HT1080 (cell line): ENCODE data around the gene RAB3C. TPM values are rescaled to one million over a fixed set of nuclear protein-coding genes. Genes with fewer than 3 reads are reported as not detected.

Experiments
- DNase-seq: peaks from one replicate; pipeline ENCODE4 v3.0.0-alpha.2; 2015; ENCODE audit warnings: low read depth
- total RNA-seq: library from RNA; depleted of rRNA; stranded (reverse); fragments of >200 nt; shearing (Covaris generic); gene quantifications from 2 replicates; pipeline ENCODE4 v1.2.3, GENCODE V29; 2014

RAB3C gene
- total RNA-seq, 1 experiment from 2014 or later: not detected

GRCh38 chr5:58825441-58825840 lies 242.6 kb downstream of the RAB3C start:
- no peak for DNase-seq

GRCh38 chr5:58825899-58826298 lies 243.0 kb downstream of the RAB3C start:
- no peak for DNase-seq

DNA sequence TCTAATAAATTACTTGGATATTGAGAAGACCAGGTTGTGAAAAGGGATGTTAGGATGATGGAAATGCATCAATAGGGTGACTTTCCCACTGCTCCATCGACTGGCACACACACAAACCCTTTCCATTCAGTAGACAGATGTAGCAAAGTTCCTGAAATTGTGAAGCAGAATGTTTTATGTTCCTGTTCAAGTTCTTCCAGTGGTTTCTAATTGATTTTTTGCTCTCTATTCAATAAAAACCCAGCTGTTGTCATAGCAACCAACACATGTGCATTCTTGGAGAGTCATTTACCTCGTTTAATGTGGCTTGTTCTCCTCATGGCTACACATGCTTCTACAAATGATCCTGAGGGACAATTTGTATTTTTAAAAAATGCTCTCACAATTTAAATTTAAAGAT lies 244.6 kb downstream of the RAB3C start:
- no peak for DNase-seq

DNA sequence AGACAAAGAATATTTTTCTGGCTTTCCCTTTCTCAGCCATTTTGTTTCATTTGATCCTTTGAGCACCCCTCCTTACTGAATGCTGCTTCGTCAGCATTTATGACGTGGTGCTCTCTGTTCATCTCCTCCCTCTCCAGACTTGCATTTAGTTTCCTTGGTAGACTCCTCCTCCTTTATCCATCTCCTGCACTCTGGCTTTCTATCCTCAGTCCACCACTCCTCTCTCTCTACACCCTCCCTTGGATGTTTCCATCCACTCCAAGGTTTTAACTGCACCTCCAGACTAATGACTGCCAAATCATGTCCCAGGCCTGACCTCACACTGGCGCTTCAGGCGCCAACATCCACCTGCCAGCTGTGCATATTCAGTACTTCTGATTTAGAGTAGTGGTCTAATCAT lies 245.4 kb downstream of the RAB3C start:
- no peak for DNase-seq

DNA sequence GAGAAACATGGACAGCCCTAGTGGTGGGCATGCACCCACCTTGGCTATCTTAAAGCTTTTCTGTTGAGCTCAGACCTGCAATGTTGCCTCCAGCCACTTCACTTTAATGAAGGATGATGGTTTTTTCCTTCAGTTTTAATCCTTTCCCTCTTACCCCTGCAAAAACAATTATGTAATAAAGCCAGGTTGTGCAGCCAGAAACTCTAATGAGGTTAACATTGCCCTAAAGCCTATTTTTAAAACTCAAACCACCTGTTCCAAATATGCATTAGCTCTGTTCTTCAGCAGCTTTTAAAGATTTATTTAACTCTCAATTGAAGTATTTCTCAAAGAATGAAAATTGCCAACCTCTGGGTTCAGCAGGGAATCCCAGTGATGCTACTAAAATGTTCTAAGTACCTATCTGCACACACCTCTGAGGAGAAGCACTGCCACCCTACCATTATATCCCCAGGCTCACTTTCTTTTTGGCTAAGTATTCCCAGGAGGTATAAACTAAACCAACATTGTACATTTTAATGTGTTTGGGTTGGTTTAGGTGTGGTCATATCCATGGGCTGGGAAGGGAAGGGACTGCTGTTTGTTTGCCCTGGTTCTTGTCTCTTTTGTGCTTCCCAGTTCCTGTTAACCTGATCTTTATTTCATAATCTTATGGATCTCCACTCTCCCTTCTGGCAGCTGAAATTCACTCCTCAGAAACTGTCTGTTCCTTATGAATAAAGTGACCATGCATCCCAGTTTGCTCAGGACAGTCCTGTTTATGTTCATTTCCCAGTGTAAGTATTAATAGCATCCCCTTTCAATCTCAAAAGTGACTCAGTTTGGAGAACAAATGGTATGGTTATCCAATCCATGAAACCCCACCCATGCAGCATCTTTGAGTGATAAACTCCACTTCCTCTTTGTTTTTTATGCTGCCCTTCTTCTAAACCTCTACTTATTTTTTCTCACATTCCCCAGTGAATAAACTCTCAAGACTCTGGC lies 251.7 kb downstream of the RAB3C start:
- no peak for DNase-seq

- no peak for DNase-seq
Measured at GRCh38 chr5:58836351-58836750, 253.5 kb downstream of the RAB3C start.

DNA sequence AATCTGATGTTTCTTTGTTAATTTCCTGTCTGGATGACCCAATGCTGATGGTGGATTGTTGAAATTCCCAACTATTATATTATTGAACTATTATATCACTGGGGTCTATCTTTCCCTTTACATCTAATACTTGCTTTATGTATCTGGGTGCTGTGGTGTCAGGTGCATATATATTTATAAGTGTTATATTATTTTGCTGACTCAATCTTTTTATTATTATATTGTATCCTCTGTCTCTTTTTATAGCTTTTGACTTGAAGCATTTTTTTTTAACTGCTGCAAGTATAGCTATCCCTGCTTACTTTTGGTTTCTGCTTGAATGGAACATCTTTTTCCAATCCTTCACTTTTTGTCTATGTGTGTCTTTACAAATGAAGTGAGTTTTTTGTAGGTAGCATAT lies 255.9 kb downstream of the RAB3C start:
- no peak for DNase-seq

DNA sequence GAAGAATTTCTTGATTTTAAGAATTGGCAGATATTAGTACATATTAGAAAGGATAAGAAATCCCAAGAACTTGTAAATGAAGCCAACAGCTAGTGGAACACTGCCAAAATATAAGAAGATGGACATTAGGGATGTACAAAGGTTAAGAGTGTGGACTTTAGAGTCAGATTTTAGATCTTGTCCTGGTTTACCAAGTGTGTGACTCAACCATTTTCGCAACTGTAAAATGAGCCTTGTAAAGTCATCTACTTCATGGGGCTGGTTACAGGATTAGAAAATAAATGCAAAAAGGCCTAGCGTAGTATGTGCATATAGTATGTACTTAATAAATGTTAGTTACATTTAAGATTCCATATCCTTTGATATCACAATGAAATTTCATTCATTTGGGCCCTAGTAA lies 260.0 kb downstream of the RAB3C start:
- DNase-seq: no peak

- no peak for DNase-seq
Measured at GRCh38 chr5:58844395-58844794, 261.5 kb downstream of the RAB3C start.

- DNase-seq: no peak
Measured at GRCh38 chr5:58847041-58847440, 264.2 kb downstream of the RAB3C start.

GRCh38 chr5:58849223-58849622 lies 266.3 kb downstream of the RAB3C start:
- DNase-seq: no peak

DNA sequence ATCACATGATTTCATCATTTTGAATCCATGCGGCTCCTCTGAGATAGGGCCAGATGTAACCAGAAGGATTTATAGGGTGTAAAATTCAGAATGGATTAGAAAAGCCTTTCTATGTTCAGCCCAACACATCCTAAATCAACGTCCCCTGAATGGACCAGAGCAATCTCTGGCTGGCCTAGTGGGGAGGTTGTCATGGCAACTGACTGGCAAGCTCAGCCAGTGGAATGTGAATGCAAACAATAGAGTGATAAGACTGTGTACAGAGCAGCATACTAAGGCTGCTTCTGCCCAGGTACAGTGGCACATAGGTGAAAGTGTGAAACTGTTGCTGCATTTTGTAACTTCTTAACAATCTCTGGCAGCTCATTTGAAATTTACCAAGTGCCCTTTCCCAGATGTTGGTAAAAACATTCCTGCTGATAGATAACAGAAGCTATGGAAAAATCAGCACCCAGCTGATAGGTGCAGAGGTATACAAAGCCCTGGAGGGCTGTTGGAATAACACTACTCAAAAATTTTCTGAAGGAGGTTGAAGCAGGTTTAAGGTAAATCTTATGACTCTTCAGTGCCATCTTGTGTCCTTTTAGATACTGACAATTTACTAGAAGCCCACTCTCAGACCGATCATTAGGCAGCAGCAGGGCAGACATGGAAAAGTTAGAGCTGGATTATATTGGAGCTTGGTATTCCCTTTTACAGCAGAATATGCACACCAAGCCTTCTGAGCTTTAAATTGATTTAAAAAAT lies 267.2 kb downstream of the RAB3C start:
- peak; percentile 36 for DNase-seq

DNA sequence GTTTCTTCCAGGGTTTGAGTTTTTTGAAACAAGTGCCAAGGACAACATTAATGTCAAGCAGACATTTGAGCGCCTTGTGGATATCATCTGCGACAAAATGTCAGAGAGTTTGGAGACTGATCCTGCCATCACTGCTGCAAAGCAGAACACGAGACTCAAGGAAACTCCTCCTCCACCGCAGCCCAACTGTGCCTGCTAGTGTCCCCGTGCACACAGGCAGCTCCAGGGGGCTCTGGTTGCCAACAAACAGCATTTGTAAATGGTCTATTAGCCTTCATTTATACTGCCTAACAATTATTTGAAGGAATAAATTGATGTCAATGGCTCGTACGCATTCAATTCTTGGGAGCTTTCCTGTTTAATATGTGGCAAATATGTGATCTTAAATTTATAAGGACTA lies 268.3 kb downstream of the RAB3C start:
- no peak for DNase-seq

GRCh38 chr5:58851571-58851970 lies 268.7 kb downstream of the RAB3C start:
- no peak for DNase-seq

DNA sequence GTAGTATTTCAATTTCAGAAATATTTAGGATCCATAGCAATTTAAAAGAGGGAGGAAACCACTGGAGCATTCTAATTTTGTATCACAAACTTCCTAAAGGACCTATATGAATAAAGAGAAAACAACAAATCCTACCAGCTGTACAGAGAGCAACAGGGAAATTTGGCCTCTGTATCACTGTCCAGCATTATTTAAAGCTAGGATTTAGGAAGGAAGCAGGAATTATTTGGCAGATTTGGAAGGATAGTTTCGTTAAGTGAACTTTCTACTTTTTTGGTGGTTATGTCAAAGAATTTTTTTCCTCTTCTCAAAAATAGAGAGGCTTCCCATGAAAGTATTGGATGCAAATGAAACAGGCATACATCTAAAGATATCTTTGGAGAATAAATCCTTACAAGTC lies 269.7 kb downstream of the RAB3C start:
- no peak for DNase-seq

GRCh38 chr5:58854441-58854840 lies 271.6 kb downstream of the RAB3C start:
- DNase-seq: no peak

DNA sequence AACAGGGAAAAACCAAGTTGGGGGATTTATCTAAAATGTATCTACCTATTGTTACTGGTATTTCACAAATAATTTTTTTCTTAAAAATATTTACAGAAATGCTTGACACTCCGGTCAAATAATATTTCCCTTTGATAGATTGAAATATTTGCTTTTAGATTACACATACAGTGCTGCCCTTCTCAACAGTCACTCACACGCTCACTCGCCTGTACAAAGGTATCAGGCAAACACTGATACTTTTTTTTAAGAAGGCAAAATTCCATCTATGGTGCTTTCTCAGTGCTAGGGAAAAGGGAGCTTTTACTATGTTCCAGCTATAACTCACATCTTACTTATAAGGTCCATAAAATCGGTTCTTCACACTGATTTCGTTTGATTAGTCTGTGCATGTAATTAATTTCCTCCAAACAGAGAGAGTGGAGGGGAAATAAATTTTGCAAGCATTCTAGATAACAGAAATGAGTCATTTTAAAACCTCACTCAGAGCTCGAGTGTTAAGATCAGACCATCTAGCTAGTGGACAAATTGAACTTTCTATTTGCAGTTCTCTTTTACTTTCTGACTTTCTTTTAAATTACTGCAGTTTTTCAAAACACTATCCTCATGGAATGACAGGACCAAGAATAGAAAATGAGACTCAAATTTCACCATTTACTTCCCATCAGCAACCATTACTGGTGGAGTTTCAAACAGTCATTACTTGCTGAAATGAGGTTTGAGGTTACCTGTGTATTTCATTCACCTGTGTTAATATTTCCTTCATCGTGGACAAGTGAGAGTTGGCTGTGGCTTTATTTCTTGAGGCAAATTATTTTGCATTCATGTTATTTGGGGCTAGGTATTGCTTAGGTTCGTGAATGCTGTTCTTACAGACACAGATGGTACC lies 273.2 kb downstream of the RAB3C start:
- DNase-seq: no peak

- no peak for DNase-seq
Measured at GRCh38 chr5:58857609-58858008, 274.7 kb downstream of the RAB3C start.

GRCh38 chr5:58860680-58861079 lies 277.8 kb downstream of the RAB3C start:
- DNase-seq: no peak

GRCh38 chr5:58868931-58869330 lies 286.1 kb downstream of the RAB3C start:
- DNase-seq: no peak

- DNase-seq: no peak
Measured at GRCh38 chr5:58871648-58872242, 288.9 kb downstream of the RAB3C start.
